ENCODE data around the gene ZHX3.

The ZHX3 gene

GRCh38 chr20:41349266-41349665, 31.7 kb upstream of the ZHX3 start:
- Histone ChIP-seq H3K4me1 (ENCODE audit: insufficient read depth, low read length) (no peaks in the 10 kb centered on the region), H3K36me3 (ENCODE audit: insufficient read depth, low read length) (no peaks in the 10 kb centered on the region)

GRCh38 chr20:41348430-41349172, 31.1 kb upstream of the ZHX3 start:
- no peaks in the 10 kb centered on the region for H3K4me1 ChIP-seq (ENCODE audit: insufficient read depth, low read length)
- H3K27me3 ChIP-seq (ENCODE audit: insufficient read depth, low read length): no peaks in the 10 kb centered on the region
- no peaks in the 10 kb centered on the region for H3K36me3 ChIP-seq (ENCODE audit: insufficient read depth, low read length)
- H3K9me3 ChIP-seq (ENCODE audit: low read length): no peaks in the 10 kb centered on the region
- no peak overlapping the region for H2AFZ ChIP-seq (ENCODE audit: low read depth, low read length)
- no peak overlapping the region for H3K4me3 ChIP-seq (ENCODE audit: low read length)

More at GRCh38 chr20:41349266-41349665, 31.7 kb upstream of the ZHX3 start:
- H2AFZ ChIP-seq (ENCODE audit: low read depth, low read length): no peak overlapping the region
- H3K9me3 ChIP-seq (ENCODE audit: low read length): no peaks in the 10 kb centered on the region
- H3K4me3 ChIP-seq (ENCODE audit: low read length): no peak overlapping the region
- no peaks in the 10 kb centered on the region for H3K27me3 ChIP-seq (ENCODE audit: insufficient read depth, low read length)

- H3K4me3 ChIP-seq (ENCODE audit: low read length): no peak overlapping the region
- H3K9me3 ChIP-seq (ENCODE audit: low read length): no peaks in the 10 kb centered on the region
- no peaks in the 10 kb centered on the region for H3K27me3 ChIP-seq (ENCODE audit: insufficient read depth, low read length)
- H2AFZ ChIP-seq (ENCODE audit: low read depth, low read length): no peak overlapping the region
- no peaks in the 10 kb centered on the region for H3K4me1 ChIP-seq (ENCODE audit: insufficient read depth, low read length)
- no peaks in the 10 kb centered on the region for H3K36me3 ChIP-seq (ENCODE audit: insufficient read depth, low read length)
These were observed 30.2 kb upstream of the ZHX3 start for GRCh38 chr20:41347523-41348429.

- no peaks in the 10 kb centered on the region for H3K9me3 ChIP-seq (ENCODE audit: low read length)
- H3K4me3 ChIP-seq (ENCODE audit: low read length): no peak overlapping the region
- no peaks in the 10 kb centered on the region for H3K27me3 ChIP-seq (ENCODE audit: insufficient read depth, low read length)
- H3K4me1 ChIP-seq (ENCODE audit: insufficient read depth, low read length): no peaks in the 10 kb centered on the region
- H2AFZ ChIP-seq (ENCODE audit: low read depth, low read length): no peak overlapping the region
- no peaks in the 10 kb centered on the region for H3K36me3 ChIP-seq (ENCODE audit: insufficient read depth, low read length)
These were observed 28.2 kb upstream of the ZHX3 start for GRCh38 chr20:41345729-41346067.

GRCh38 chr20:41344938-41345728, 27.6 kb upstream of the ZHX3 start:
- Histone ChIP-seq H3K36me3 (ENCODE audit: insufficient read depth, low read length) (no peaks in the 10 kb centered on the region), H3K27me3 (ENCODE audit: insufficient read depth, low read length) (no peaks in the 10 kb centered on the region), H3K4me1 (ENCODE audit: insufficient read depth, low read length) (no peaks in the 10 kb centered on the region), H2AFZ (ENCODE audit: low read depth, low read length) (no peak overlapping the region), H3K4me3 (ENCODE audit: low read length) (no peak overlapping the region), H3K9me3 (ENCODE audit: low read length) (no peaks in the 10 kb centered on the region)

- no peak overlapping the region for H2AFZ ChIP-seq (ENCODE audit: low read depth, low read length)
- H3K4me1 ChIP-seq (ENCODE audit: insufficient read depth, low read length): no peaks in the 10 kb centered on the region
- H3K9me3 ChIP-seq (ENCODE audit: low read length): no peaks in the 10 kb centered on the region
- no peak overlapping the region for H3K4me3 ChIP-seq (ENCODE audit: low read length)
- no peaks in the 10 kb centered on the region for H3K27me3 ChIP-seq (ENCODE audit: insufficient read depth, low read length)
- H3K36me3 ChIP-seq (ENCODE audit: insufficient read depth, low read length): no peaks in the 10 kb centered on the region
These were observed 26.9 kb upstream of the ZHX3 start for GRCh38 chr20:41344477-41344876.

GRCh38 chr20:41342474-41343464, 25.2 kb upstream of the ZHX3 start:
- H3K4me1 ChIP-seq (ENCODE audit: insufficient read depth, low read length): no peaks in the 10 kb centered on the region
- no peaks in the 10 kb centered on the region for H3K36me3 ChIP-seq (ENCODE audit: insufficient read depth, low read length)
- no peaks in the 10 kb centered on the region for H3K27me3 ChIP-seq (ENCODE audit: insufficient read depth, low read length)
- H3K4me3 ChIP-seq (ENCODE audit: low read length): no peak overlapping the region
- H3K9me3 ChIP-seq (ENCODE audit: low read length): no peaks in the 10 kb centered on the region
- no peak overlapping the region for H2AFZ ChIP-seq (ENCODE audit: low read depth, low read length)

GRCh38 chr20:41340327-41341055, 23.0 kb upstream of the ZHX3 start, which contains the start of gene LPIN3:
Gene LPIN3 (plus strand): TSS chr20:41340821. CDS start chr20:41345804, 4,983 bp downstream.
- Histone ChIP-seq H2AFZ (ENCODE audit: low read depth, low read length) (no peak within 1 kb of the TSS), H3K27me3 (ENCODE audit: insufficient read depth, low read length) (no peaks in the 10 kb centered on the region), H3K4me1 (ENCODE audit: insufficient read depth, low read length) (no peaks in the 10 kb centered on the region), H3K9me3 (ENCODE audit: low read length) (no peaks in the 10 kb centered on the region), H3K4me3 (ENCODE audit: low read length) (peak within 1 kb of the TSS; percentile 15), H3K36me3 (ENCODE audit: insufficient read depth, low read length) (no peaks in the 10 kb centered on the region)

GRCh38 chr20:41339957-41340326, 22.4 kb upstream of the ZHX3 start:
- Histone ChIP-seq H3K4me1 (ENCODE audit: insufficient read depth, low read length) (no peaks in the 10 kb centered on the region), H3K4me3 (ENCODE audit: low read length) (no peak overlapping the region), H2AFZ (ENCODE audit: low read depth, low read length) (no peak overlapping the region)

GRCh38 chr20:41336711-41337492, 19.4 kb upstream of the ZHX3 start:
- H2AFZ ChIP-seq (ENCODE audit: low read depth, low read length): no peak overlapping the region
- H3K9me3 ChIP-seq (ENCODE audit: low read length): no peaks in the 10 kb centered on the region
- peaks cover 2% of the 10 kb centered on the region for H3K27me3 ChIP-seq (ENCODE audit: insufficient read depth, low read length)
- H3K36me3 ChIP-seq (ENCODE audit: insufficient read depth, low read length): no peaks in the 10 kb centered on the region
- H3K4me3 ChIP-seq (ENCODE audit: low read length): no peak overlapping the region
- no peaks in the 10 kb centered on the region for H3K4me1 ChIP-seq (ENCODE audit: insufficient read depth, low read length)

More at GRCh38 chr20:41339957-41340326, 22.4 kb upstream of the ZHX3 start:
- H3K27me3 ChIP-seq (ENCODE audit: insufficient read depth, low read length): no peaks in the 10 kb centered on the region
- H3K36me3 ChIP-seq (ENCODE audit: insufficient read depth, low read length): no peaks in the 10 kb centered on the region
- no peaks in the 10 kb centered on the region for H3K9me3 ChIP-seq (ENCODE audit: low read length)

- Histone ChIP-seq H3K4me3 (ENCODE audit: low read length) (no peak overlapping the region), H3K36me3 (ENCODE audit: insufficient read depth, low read length) (no peaks in the 10 kb centered on the region), H3K27me3 (ENCODE audit: insufficient read depth, low read length) (peaks cover 2% of the 10 kb centered on the region), H2AFZ (ENCODE audit: low read depth, low read length) (no peak overlapping the region), H3K4me1 (ENCODE audit: insufficient read depth, low read length) (no peaks in the 10 kb centered on the region), H3K9me3 (ENCODE audit: low read length) (no peaks in the 10 kb centered on the region)
These were observed 18.1 kb upstream of the ZHX3 start for GRCh38 chr20:41335591-41335990.

All from neuron (in vitro differentiated cells).